ENCODE measurements around the gene WDR37.

Gene WDR37

DNA sequence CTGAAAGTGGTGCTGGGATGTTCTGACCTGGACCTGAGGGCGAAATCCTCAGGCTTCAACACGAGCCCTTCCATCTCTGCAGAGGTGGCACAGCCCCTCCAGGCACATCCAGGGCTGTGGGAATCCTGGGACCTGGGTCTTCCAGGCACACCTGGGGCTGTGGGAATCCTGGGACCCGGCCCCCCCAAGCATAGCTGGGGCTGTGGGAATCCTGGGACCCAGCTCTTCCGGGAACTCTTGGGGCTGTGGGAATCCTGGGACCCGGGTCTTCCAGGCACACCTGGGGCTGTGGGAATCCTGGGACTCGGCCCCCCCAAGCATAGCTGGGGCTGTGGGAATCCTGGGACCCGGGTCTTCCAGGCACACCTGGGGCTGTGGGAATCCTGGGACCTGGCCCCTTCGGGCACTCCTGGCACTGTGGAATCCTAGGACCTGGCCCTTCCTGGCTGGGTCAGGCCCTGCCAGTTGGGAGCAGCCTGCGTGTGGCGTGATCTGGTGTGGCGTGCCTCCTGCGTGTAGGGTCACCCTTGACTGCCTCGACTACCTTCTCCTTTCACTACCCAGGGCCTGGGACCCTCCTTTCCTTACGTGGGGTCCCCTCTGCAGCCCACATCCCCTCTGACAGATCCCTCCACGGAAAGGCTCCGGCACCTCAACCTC is 124.0 kb downstream of the WDR37 start:
- no peak for DNase-seq (ENCODE audit: insufficient read length, low spot score)
- FAIRE-seq, result no peak

DNA sequence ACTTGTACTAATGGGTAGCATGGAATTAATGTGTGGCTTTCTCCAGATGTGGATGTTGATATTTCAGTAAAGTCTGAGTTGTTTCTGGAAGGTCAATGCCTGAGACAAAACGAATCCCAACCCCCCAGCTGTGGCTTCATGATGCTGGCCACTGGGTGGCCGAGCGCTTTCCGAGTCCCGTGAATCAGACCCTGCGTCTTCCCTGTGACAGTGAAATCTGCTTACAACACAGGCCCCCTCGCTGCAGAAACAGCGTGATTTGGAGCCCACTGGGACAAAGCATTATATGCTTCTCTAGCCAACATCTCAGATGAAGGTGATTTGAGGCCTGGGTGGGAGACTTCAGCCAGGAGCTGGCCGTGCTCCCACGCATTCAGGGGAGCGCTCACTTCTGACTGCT is 124.7 kb downstream of the WDR37 start:
- DNase-seq (ENCODE audit: insufficient read length, low spot score) (no peak), FAIRE-seq (no peak)
